DND-41 (cell line): ENCODE data around the gene WRAP73.
"Not testable (repeated sequence)": the region's sequence is repeated elsewhere in the genome, so short reads cannot be mapped to it uniquely, and the experiment has no call there.

Experiments
- ATAC-seq: fragments of 200-7000 bp; cut with Tn5 transposase; 3 replicates; pipeline ENCODE4 v1.9.1; 2021; ENCODE audit warnings: low read depth; ENCODE audit not compliant: insufficient read depth
- DNase-seq: peaks from one replicate; pipeline ENCODE4 v3.0.0-alpha.2; 2020
- H2AFZ ChIP-seq: 2 replicates; pipeline ENCODE4 v1.6.0; 2012; ENCODE audit warnings: low read depth, low read length
- H3K27ac ChIP-seq: 2 replicates; pipeline ENCODE4 v1.5.1; 2012; ENCODE audit warnings: low read length, inconsistent platforms
- H3K27me3 ChIP-seq: fragments of 200-600 bp; sonication (generic); 2 replicates; pipeline ENCODE4 v1.6.0; 2012; ENCODE audit warnings: low read length, mild to moderate bottlenecking, inconsistent platforms; ENCODE audit not compliant: insufficient read depth, poor library complexity
- H3K36me3 ChIP-seq: 2 replicates; pipeline ENCODE4 v1.5.1; 2012; ENCODE audit warnings: low read length, inconsistent platforms; ENCODE audit not compliant: insufficient read depth
- H3K4me1 ChIP-seq: 2 replicates; pipeline ENCODE4 v1.5.1; 2012; ENCODE audit warnings: mild to moderate bottlenecking, low read length; ENCODE audit not compliant: insufficient read depth
- H3K4me2 ChIP-seq: 2 replicates; pipeline ENCODE4 v1.6.0; 2012; ENCODE audit warnings: mild to moderate bottlenecking, moderate library complexity, low read length, inconsistent platforms; ENCODE audit not compliant: insufficient read depth
- H3K4me3 ChIP-seq, 2 experiments: fragments of 200-600 bp in 1 of 2; shearing (Covaris generic) in 1 of 2; 2 replicates each; pipeline ENCODE4 v1.5.1; 2012 to 2016; ENCODE audit warnings: inconsistent platforms in 2 of 2, low read length in 2 of 2, mild to moderate bottlenecking in 2 of 2, low read depth in 1 of 2, moderate library complexity in 1 of 2
- H3K79me2 ChIP-seq: 2 replicates; pipeline ENCODE4 v1.6.0; 2012; ENCODE audit warnings: low read length, inconsistent platforms; ENCODE audit not compliant: insufficient read depth
- H3K9ac ChIP-seq: 2 replicates; pipeline ENCODE4 v1.6.0; 2012; ENCODE audit warnings: low read depth, mild to moderate bottlenecking, inconsistent platforms, low read length, moderate library complexity
- H3K9me3 ChIP-seq: 2 replicates; pipeline ENCODE4 v1.5.1; 2012; ENCODE audit warnings: low read length, moderate library complexity, mild to moderate bottlenecking, inconsistent platforms; ENCODE audit not compliant: insufficient read depth, severe bottlenecking
- H4K20me1 ChIP-seq: 2 replicates; pipeline ENCODE4 v1.6.0; 2012; ENCODE audit warnings: low read length; ENCODE audit not compliant: insufficient read depth
- CTCF ChIP-seq: IDR thresholded peaks from 2 replicates; pipeline ENCODE4 v1.5.1; 2012; ENCODE audit warnings: borderline replicate concordance, low read length, moderate library complexity, mild to moderate bottlenecking; ENCODE audit not compliant: poor library complexity, severe bottlenecking; ENCODE audit errors: extremely low read depth
- EZH2 ChIP-seq: IDR thresholded peaks from 3 replicates; pipeline ENCODE4 v1.6.1; 2012; ENCODE audit warnings: borderline replicate concordance, low read depth, mild to moderate bottlenecking, moderate library complexity, low read length, inconsistent platforms; ENCODE audit not compliant: severe bottlenecking

The WRAP73 gene

GRCh38 chr1:3623441-3624199, 26.3 kb downstream of the WRAP73 start:
- Histone ChIP-seq H3K4me2 (peak overlapping the region; percentile 92), H2AFZ (peak overlapping the region; percentile 94), H3K9ac (peak overlapping the region; percentile 59), H4K20me1 (peaks cover 9% of the 10 kb centered on the region; the same call in 1 of the 2 replicates), H3K4me3 (peak overlapping the region; percentile 92 to 97), H3K9me3 (no peaks in the 10 kb centered on the region), H3K36me3 (peaks cover 15% of the 10 kb centered on the region), H3K4me1 (peaks cover 28% of the 10 kb centered on the region), H3K27ac (peak overlapping the region; percentile 70; the same call in 1 of the 2 replicates), H3K27me3 (no peaks in the 10 kb centered on the region), H3K79me2 (peaks cover 9% of the 10 kb centered on the region)
- DNase-seq = no peak
- ATAC-seq = no peak
- TF ChIP-seq EZH2 (no peak), CTCF (no peak)

- not testable (repeated sequence) for H2AFZ ChIP-seq, H3K9ac ChIP-seq, H3K27me3 ChIP-seq, ATAC-seq, H3K9me3 ChIP-seq, H3K4me2 ChIP-seq, H3K79me2 ChIP-seq, H4K20me1 ChIP-seq, H3K4me3 ChIP-seq, H3K27ac ChIP-seq, DNase-seq, H3K36me3 ChIP-seq
- peaks cover 28% of the 10 kb centered on the region for H3K4me1 ChIP-seq
Measured at GRCh38 chr1:3622102-3622501, 27.8 kb downstream of the WRAP73 start.

- not testable (repeated sequence) for H2AFZ ChIP-seq, H4K20me1 ChIP-seq, H3K9me3 ChIP-seq, H3K4me2 ChIP-seq, ATAC-seq, H3K27me3 ChIP-seq, H3K4me3 ChIP-seq, H3K36me3 ChIP-seq, H3K27ac ChIP-seq, H3K9ac ChIP-seq, H3K79me2 ChIP-seq
- peaks cover 27% of the 10 kb centered on the region for H3K4me1 ChIP-seq
- TF ChIP-seq CTCF = peak; percentile 46
- peak; percentile 23 for DNase-seq
Measured at GRCh38 chr1:3621151-3621671, 28.7 kb downstream of the WRAP73 start.

- TF ChIP-seq EZH2 = no peak
- peaks cover 22% of the 10 kb centered on the region for H3K4me1 ChIP-seq
- DNase-seq = no peak
- no peaks in the 10 kb centered on the region; the same call in 1 of the 2 replicates for H3K36me3 ChIP-seq
- H4K20me1 ChIP-seq = peaks cover 8% of the 10 kb centered on the region; the same call in 1 of the 2 replicates
- H2AFZ ChIP-seq = no peak overlapping the region
- no peaks in the 10 kb centered on the region for H3K9me3 ChIP-seq
- H3K9ac ChIP-seq = no peak overlapping the region
- no peak overlapping the region for H3K4me2 ChIP-seq
- no peak for ATAC-seq
- no peak overlapping the region for H3K4me3 ChIP-seq
- no peak overlapping the region for H3K27ac ChIP-seq
- no peaks in the 10 kb centered on the region for H3K27me3 ChIP-seq
- peaks cover 5% of the 10 kb centered on the region for H3K79me2 ChIP-seq
Measured at GRCh38 chr1:3620708-3621107, 29.2 kb downstream of the WRAP73 start.
